GM12892 (cell line): ENCODE results near the gene PRKN.

Source experiments
- POLR2A ChIP-seq: IDR thresholded peaks from 2 replicates; pipeline ENCODE4 v1.6.1; 2011; ENCODE audit warnings: low read depth, low read length, control low read depth
- POLR2AphosphoS5 ChIP-seq: IDR thresholded peaks from 2 replicates; pipeline ENCODE4 v1.6.1; 2011; ENCODE audit warnings: low read depth, low read length, control low read depth
- TAF1 ChIP-seq: IDR thresholded peaks from 2 replicates; pipeline ENCODE4 v1.6.1; 2011; ENCODE audit warnings: low read depth, mild to moderate bottlenecking, control low read depth, low read length, borderline replicate concordance

DNA sequence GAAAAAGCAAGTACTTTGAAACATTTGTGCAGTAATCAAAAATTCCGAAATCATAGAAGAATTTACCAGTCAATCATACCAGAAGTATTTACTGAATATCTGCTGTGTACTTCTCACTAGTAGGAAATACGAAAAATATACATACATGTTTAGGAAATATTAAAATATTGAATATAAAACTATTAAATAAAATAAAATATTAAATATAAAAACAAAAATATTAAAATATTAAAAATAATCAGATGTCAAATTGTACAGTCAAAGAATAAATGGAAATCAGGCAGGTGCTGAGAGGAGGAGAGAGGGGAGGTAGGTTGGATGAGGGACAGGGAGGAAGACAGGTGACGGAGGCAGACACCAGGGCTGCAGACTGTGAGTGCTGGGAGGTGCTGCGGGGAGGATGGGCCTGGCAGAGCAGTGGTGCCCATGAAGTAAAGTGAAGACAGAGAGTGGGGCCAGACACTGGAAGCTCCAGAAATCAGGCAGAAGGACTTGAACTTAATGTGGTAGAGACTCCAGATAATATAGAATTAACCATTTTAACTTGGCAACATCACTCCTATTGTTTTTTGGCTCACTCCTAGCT lies 55.9 kb downstream of the PRKN start:
- TF ChIP-seq POLR2A (no peak), POLR2AphosphoS5 (no peak), TAF1 (no peak)
